ENCODE data around the gene LCN10.
"Not testable (repeated sequence)": the region's sequence is repeated elsewhere in the genome, so short reads cannot be mapped to it uniquely, and the experiment has no call there.

Gene LCN10

GRCh38 chr9:136742591-136743391 lies at the start of gene LCN10:
Gene LCN10, minus strand, starts transcription at chr9:136742940. Its CDS starts 37 bp downstream, at chr9:136742903.
- no peak within 1 kb of the TSS for H3K4me3 ChIP-seq (ENCODE audit: low read depth, low read length)
- no peak for TF ChIP-seq POLR2A (IDR thresholded peaks at IDR 0.05; ENCODE audit: extremely low read depth, insufficient read length)
- TF ChIP-seq MYC (IDR thresholded peaks at IDR 0.05; ENCODE audit: low read depth, low read length), result no peak
- TF ChIP-seq, protein P1, sequence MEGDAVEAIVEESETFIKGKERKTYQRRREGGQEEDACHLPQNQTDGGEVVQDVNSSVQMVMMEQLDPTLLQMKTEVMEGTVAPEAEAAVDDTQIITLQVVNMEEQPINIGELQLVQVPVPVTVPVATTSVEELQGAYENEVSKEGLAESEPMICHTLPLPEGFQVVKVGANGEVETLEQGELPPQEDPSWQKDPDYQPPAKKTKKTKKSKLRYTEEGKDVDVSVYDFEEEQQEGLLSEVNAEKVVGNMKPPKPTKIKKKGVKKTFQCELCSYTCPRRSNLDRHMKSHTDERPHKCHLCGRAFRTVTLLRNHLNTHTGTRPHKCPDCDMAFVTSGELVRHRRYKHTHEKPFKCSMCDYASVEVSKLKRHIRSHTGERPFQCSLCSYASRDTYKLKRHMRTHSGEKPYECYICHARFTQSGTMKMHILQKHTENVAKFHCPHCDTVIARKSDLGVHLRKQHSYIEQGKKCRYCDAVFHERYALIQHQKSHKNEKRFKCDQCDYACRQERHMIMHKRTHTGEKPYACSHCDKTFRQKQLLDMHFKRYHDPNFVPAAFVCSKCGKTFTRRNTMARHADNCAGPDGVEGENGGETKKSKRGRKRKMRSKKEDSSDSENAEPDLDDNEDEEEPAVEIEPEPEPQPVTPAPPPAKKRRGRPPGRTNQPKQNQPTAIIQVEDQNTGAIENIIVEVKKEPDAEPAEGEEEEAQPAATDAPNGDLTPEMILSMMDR (IDR thresholded peaks at IDR 0.05; ENCODE audit: low read depth, low read length), result peak; percentile 27
- TF ChIP-seq, protein P2, sequence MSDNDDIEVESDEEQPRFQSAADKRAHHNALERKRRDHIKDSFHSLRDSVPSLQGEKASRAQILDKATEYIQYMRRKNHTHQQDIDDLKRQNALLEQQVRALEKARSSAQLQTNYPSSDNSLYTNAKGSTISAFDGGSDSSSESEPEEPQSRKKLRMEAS (IDR thresholded peaks at IDR 0.05; ENCODE audit: low read depth, low read length), result no peak
- DNase-seq (ENCODE audit: low read depth), result no peak

DNA sequence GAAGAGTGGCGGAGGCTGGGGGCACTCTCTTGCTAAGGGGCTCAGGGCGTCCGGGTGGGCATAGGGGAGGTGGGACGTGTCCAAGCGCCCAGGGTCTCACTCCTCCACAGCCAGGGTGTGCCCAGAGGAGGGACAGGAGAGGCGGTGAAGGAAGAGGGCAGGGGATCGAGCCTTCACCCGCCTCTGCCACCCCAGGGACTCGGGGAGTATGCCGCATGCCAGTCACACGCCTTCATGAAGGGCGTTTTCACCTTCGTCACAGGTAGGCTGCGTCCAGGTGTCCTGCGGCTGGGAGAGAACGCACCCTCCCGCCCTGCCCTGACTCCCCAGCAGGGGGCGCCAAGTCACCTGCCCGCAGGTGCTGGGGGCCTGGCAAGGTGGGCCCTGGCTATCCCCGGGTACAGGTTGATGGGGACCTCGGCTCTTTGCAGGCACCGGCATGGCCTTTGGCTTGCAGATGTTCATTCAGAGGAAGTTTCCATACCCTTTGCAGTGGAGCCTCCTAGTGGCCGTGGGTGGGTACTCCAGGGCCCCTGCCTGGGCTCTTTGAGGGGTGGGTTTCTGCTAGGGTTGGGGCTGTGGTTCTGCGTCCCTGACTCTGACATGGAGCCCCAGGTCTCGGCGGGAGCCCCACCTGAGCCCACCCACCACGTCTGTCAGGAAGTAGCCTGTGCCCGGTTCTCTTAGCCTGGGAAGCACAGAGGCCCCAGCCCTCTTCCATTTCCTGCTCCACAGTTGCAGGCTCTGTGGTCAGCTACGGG lies 49.0 kb upstream of the LCN10 start:
- peak; percentile 70 for DNase-seq (ENCODE audit: low read depth)
- TF ChIP-seq, protein P2 (IDR thresholded peaks at IDR 0.05; ENCODE audit: low read depth, low read length), result peak; percentile 18; the same call in 1 of the 2 replicates
- no peak for TF ChIP-seq POLR2A (IDR thresholded peaks at IDR 0.05; ENCODE audit: extremely low read depth, insufficient read length)
- TF ChIP-seq, protein P1 (IDR thresholded peaks at IDR 0.05; ENCODE audit: low read depth, low read length), result peak; percentile 97
- TF ChIP-seq MYC (IDR thresholded peaks at IDR 0.05; ENCODE audit: low read depth, low read length), result no peak; the same call in 1 of the 2 replicates
- H3K4me3 ChIP-seq (ENCODE audit: low read depth, low read length), result peak overlapping the region; percentile 79

DNA sequence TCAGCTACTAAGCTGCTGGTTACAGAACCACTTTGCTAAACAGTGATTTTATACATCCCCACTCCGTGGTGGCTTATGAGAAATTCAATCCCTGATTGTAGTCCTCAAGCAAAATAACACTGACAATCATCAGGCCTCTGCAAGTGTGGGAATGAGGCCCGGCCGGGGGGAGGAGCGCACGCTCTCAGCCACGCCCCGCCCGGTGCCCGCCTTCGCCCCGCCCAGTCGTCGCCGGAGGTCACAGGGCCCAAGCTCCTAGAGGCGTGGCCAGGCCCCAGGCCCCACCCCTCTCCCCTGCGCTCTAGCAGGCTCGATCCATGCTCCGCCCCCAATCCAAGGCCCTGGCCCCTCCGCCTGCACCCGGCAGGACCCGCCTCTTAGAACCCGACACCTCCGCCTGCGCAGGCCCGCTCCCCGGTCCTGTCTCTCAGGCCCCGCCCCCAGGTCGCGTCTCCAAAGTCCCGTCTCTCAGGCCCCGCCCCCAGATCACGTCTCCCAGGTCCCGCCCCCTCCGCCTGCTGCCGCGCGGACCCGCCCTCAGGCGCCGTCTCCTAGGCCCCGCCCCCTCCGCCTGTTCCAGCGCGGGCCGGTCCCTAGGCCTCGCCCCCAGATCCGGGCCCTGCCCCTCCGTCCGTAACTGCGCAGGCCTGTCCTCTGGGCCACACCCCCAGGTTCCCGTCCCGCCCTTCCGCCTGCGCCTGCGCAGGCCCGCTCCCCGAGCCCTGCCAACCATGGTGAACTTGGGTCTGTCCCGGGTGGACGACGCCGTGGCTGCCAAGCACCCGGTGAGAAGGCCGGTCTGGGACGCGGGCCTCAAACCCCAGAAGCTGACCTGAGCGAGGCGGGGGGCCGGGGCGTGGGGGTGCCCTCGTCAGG lies 48.1 kb upstream of the LCN10 start, which contains the start of gene TMEM141:
TSS of gene TMEM141 (plus strand) at position 705 of the 876 bp plus-strand sequence. CDS start at position 732, 27 bp downstream.
- TF ChIP-seq, protein P1 (IDR thresholded peaks at IDR 0.05; ENCODE audit: low read depth, low read length), result no peak
- TF ChIP-seq MYC (IDR thresholded peaks at IDR 0.05; ENCODE audit: low read depth, low read length) (0 out of 2 replicates have a peak, but pooled peaks have one; percentile 21), POLR2A (IDR thresholded peaks at IDR 0.05; ENCODE audit: extremely low read depth, insufficient read length) (peak; percentile 81)
- TF ChIP-seq, protein P2 (IDR thresholded peaks at IDR 0.05; ENCODE audit: low read depth, low read length), result peak; percentile 47; the same call in 1 of the 2 replicates
- peak; percentile 98 for DNase-seq (ENCODE audit: low read depth)
- H3K4me3 ChIP-seq (ENCODE audit: low read depth, low read length), result peak within 1 kb of the TSS; percentile 79

GRCh38 chr9:136789523-136789937 lies 46.8 kb upstream of the LCN10 start:
- TF ChIP-seq, protein P2 (IDR thresholded peaks at IDR 0.05; ENCODE audit: low read depth, low read length), result no peak
- TF ChIP-seq MYC (IDR thresholded peaks at IDR 0.05; ENCODE audit: low read depth, low read length), result no peak
- TF ChIP-seq, protein P1 (IDR thresholded peaks at IDR 0.05; ENCODE audit: low read depth, low read length), result no peak
- no peak for TF ChIP-seq POLR2A (IDR thresholded peaks at IDR 0.05; ENCODE audit: extremely low read depth, insufficient read length)
- H3K4me3 ChIP-seq (ENCODE audit: low read depth, low read length), result no peak overlapping the region
- no peak for DNase-seq (ENCODE audit: low read depth)

GRCh38 chr9:136788644-136789522 lies 46.1 kb upstream of the LCN10 start:
- H3K4me3 ChIP-seq (ENCODE audit: low read depth, low read length); DNase-seq (ENCODE audit: low read depth): not testable (repeated sequence)
